Liver (tissue), 9 donors: ENCODE data around the gene C1QTNF12. TPM values are rescaled to one million over a fixed set of nuclear protein-coding genes. Genes with fewer than 3 reads are reported as not detected.

ENCODE experiments used
- DNase-seq: peaks from one replicate; pipeline ENCODE4 v3.0.0-alpha.2; 2017; ENCODE audit warnings: low spot score
- H3K27ac ChIP-seq, 2 donors: one replicate each; pipeline ENCODE4 v1.7.0; 2013; ENCODE audit warnings: inconsistent platforms in 2 of 2, low read length in 2 of 2, control low read depth in 1 of 2, low read depth in 1 of 2, mild to moderate bottlenecking in 1 of 2
- H3K27me3 ChIP-seq, 4 donors: one replicate each; pipeline versions ENCODE4 v1.6.1 to v1.7.0; 2013; ENCODE audit warnings: low read length in 3 of 4, inconsistent platforms in 1 of 4, mild to moderate bottlenecking in 1 of 4, moderate library complexity in 1 of 4; ENCODE audit not compliant: control insufficient read depth in 4 of 4, insufficient read depth in 4 of 4
- H3K36me3 ChIP-seq, 4 donors: one replicate each; pipeline versions ENCODE4 v1.6.1 to v1.7.0; 2013; ENCODE audit warnings: low read length in 3 of 4, mild to moderate bottlenecking in 3 of 4, low read depth in 1 of 4, moderate library complexity in 1 of 4; ENCODE audit not compliant: control insufficient read depth in 4 of 4, insufficient read depth in 3 of 4
- H3K4me1 ChIP-seq, 4 donors: one replicate each; pipeline versions ENCODE4 v1.6.1 to v1.7.0; 2013; ENCODE audit warnings: low read length in 3 of 4, mild to moderate bottlenecking in 3 of 4, moderate library complexity in 1 of 4; ENCODE audit not compliant: control insufficient read depth in 4 of 4, insufficient read depth in 4 of 4
- H3K4me3 ChIP-seq, 3 donors: one replicate each; pipeline versions ENCODE4 v1.6.1 to v1.7.0; 2013; ENCODE audit warnings: low read length in 3 of 3, control low read depth in 1 of 3, low read depth in 1 of 3, mild to moderate bottlenecking in 1 of 3
- H3K9ac ChIP-seq, 2 donors: one replicate each; pipeline ENCODE4 v1.7.0; 2013; ENCODE audit warnings: low read length in 2 of 2, mild to moderate bottlenecking in 2 of 2, moderate library complexity in 2 of 2, control low read depth in 1 of 2, low read depth in 1 of 2
- H3K9me3 ChIP-seq, 4 donors: one replicate each; pipeline versions ENCODE4 v1.6.1 to v1.7.0; 2013; ENCODE audit warnings: low read length in 3 of 4; ENCODE audit not compliant: control insufficient read depth in 4 of 4
- EGR1 ChIP-seq, 2 donors: IDR thresholded peaks; 2 replicates each; pipeline ENCODE4 v1.6.1; 2016 to 2018; ENCODE audit warnings: antibody characterized with exemption in 2 of 2, low read depth in 2 of 2
- GABPA ChIP-seq, 2 donors: IDR thresholded peaks in 1 of 2; conservative IDR thresholded peaks in 1 of 2; 2 replicates each; pipeline ENCODE4 v1.6.1; 2016; ENCODE audit warnings: antibody characterized with exemption in 2 of 2, mild to moderate bottlenecking in 1 of 2, moderate library complexity in 1 of 2
- HNF4G ChIP-seq: IDR thresholded peaks from 2 replicates; pipeline ENCODE4 v1.6.1; 2016; ENCODE audit warnings: antibody characterized with exemption
- JUND ChIP-seq, 2 donors: IDR thresholded peaks; 2 replicates each; pipeline ENCODE4 v1.6.1; 2016; ENCODE audit warnings: antibody characterized with exemption in 2 of 2
- MAX ChIP-seq: IDR thresholded peaks from 2 replicates; pipeline ENCODE4 v1.6.1; 2016; ENCODE audit warnings: antibody characterized with exemption
- NR2F2 ChIP-seq: IDR thresholded peaks from 2 replicates; pipeline ENCODE4 v1.6.1; 2016; ENCODE audit warnings: antibody characterized with exemption
- RAD21 ChIP-seq, 2 donors: IDR thresholded peaks; 2 replicates each; pipeline ENCODE4 v1.6.1; 2016; ENCODE audit warnings: antibody characterized with exemption in 2 of 2, mild to moderate bottlenecking in 2 of 2
- REST ChIP-seq: IDR thresholded peaks from 2 replicates; pipeline ENCODE4 v1.6.1; 2016; ENCODE audit warnings: antibody characterized with exemption, mild to moderate bottlenecking
- RXRA ChIP-seq, 2 donors: IDR thresholded peaks; 2 replicates each; pipeline ENCODE4 v1.6.1; 2017 to 2018; ENCODE audit warnings: antibody characterized with exemption in 2 of 2, mild to moderate bottlenecking in 1 of 2
- TAF1 ChIP-seq: conservative IDR thresholded peaks from 2 replicates; pipeline ENCODE4 v1.6.1; 2016; ENCODE audit warnings: antibody characterized with exemption, mild to moderate bottlenecking
- YY1 ChIP-seq: IDR thresholded peaks from 2 replicates; pipeline ENCODE4 v1.6.1; 2016; ENCODE audit warnings: antibody characterized with exemption, mild to moderate bottlenecking
- WGBS: extraction: QIAGEN DNeasy Blood & Tissue Kit; methylation state at CpG from one replicate; pipeline ENCODE4 v1.1.7; 2013; 5-methylcytosine and 5-hydroxymethylcytosine counted together
- polyA plus RNA-seq, 2 donors: library from polyadenylated mRNA; stranded (reverse) in 1 of 2; unstranded in 1 of 2; fragments of 200-250 nt in 1 of 2; fragments of >200 nt in 1 of 2; fragmentation: Nextera tagmentation in 1 of 2; extraction: Ambion mirVana in 1 of 2; gene quantifications; one replicate each; pipeline versions ENCODE4 v1.2.1 to v1.2.3, GENCODE V29; 2013 to 2015
- total RNA-seq, 2 donors: library from RNA; depleted of rRNA; stranded (reverse); fragments of >200 nt; gene quantifications; one replicate each; pipeline ENCODE4 v1.2.3, GENCODE V29; 2014
- TF ChIP-seq, protein P1 (sequence below): fragments of 150-350 bp; IDR thresholded peaks from 2 replicates; pipeline ENCODE4 v1.5.1; 2017; ENCODE audit warnings: improper control_type of control experiment, low read depth, low read length; ENCODE audit not compliant: missing input control
- TF ChIP-seq, protein P2 (sequence below): IDR thresholded peaks from 2 replicates; pipeline ENCODE4 v1.6.1; 2016; ENCODE audit warnings: antibody characterized with exemption
- donor health status: healthy.
- donor health status: healthy.
- donor health status: healthy.
- donor health status: healthy.
- donor health status: healthy.

C1QTNF12 gene
- total and polyA plus RNA-seq, 4 donors: 0.39 to 0.40 TPM; not detected in 2

DNA sequence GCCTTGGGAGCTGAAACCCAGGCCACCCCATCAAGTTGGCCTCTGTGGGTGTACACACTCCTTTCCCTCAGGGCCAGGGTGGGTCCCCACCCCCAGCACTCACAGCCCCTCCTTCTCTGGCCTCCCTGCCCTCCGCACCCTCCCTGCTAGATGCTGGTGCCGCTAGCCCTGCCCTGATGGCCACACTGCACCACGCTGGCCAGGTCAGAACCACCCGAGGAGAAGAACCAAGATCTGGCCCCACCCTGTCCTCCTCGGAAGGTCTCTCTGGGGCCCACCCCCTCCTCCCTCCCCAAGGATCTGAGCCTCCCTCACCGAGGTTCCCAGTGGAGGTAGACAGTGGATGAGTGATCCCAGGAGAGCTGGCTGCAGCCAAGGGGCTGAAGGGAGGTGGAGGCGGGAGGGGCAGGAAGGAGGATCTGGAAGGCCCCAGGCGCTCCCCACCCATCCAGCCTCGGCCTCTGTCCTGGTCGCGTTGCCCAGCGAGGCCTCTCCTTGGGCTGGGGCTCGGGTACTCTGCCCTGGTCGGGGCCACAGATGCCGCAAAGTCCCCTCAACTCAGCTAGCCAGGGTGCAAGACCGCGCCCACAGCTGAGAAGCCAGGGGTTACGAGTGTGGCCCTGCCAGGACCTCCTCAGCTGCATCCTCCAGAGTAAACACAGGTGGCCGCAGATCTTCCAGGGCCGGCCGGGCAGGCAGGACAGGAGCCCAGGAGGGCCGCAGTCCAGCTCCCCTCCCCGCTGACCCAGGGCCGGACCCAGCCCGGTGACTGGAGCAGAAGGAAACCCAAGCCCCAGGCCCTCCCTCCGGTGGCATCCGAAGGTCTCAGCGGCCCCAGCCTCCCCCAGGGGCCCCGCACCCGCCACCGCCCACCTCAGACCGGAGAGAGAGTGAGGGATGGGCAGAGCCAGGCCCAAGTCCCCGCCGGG lies 9.3 kb downstream of the C1QTNF12 start:
- Histone ChIP-seq H3K9ac (no peak overlapping the region), H3K27ac (no peak overlapping the region), H3K27me3 (no peaks in the 10 kb centered on the region), H3K9me3 (no peaks in the 10 kb centered on the region), H3K36me3 (no peaks in the 10 kb centered on the region), H3K4me1 (peaks cover 9 to 34% (median 22%) of the 10 kb centered on the region in 4 donors), H3K4me3 (no peak overlapping the region)
- TF ChIP-seq NR2F2: no peak
- TF ChIP-seq MAX: no peak
- TF ChIP-seq, protein P1, sequence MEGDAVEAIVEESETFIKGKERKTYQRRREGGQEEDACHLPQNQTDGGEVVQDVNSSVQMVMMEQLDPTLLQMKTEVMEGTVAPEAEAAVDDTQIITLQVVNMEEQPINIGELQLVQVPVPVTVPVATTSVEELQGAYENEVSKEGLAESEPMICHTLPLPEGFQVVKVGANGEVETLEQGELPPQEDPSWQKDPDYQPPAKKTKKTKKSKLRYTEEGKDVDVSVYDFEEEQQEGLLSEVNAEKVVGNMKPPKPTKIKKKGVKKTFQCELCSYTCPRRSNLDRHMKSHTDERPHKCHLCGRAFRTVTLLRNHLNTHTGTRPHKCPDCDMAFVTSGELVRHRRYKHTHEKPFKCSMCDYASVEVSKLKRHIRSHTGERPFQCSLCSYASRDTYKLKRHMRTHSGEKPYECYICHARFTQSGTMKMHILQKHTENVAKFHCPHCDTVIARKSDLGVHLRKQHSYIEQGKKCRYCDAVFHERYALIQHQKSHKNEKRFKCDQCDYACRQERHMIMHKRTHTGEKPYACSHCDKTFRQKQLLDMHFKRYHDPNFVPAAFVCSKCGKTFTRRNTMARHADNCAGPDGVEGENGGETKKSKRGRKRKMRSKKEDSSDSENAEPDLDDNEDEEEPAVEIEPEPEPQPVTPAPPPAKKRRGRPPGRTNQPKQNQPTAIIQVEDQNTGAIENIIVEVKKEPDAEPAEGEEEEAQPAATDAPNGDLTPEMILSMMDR: no peak
- no peak for TF ChIP-seq RAD21 (IDR thresholded peaks at IDR 0.05)
- TF ChIP-seq, protein P2, sequence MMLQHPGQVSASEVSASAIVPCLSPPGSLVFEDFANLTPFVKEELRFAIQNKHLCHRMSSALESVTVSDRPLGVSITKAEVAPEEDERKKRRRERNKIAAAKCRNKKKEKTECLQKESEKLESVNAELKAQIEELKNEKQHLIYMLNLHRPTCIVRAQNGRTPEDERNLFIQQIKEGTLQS: no peak
- TF ChIP-seq TAF1: no peak
- no peak for TF ChIP-seq GABPA (IDR thresholded peaks at IDR 0.05 in 1 of 2, conservative IDR thresholded peaks at IDR 0.05 in 1 of 2)
- TF ChIP-seq REST: no peak
- TF ChIP-seq YY1: no peak
- no peak for TF ChIP-seq EGR1 (IDR thresholded peaks at IDR 0.05; ENCODE audit: low read depth in 2 of 2)
- TF ChIP-seq HNF4G: no peak
- WGBS: 46% methylated on average over 34 of the region's 34 CpGs
- no peak for DNase-seq

DNA sequence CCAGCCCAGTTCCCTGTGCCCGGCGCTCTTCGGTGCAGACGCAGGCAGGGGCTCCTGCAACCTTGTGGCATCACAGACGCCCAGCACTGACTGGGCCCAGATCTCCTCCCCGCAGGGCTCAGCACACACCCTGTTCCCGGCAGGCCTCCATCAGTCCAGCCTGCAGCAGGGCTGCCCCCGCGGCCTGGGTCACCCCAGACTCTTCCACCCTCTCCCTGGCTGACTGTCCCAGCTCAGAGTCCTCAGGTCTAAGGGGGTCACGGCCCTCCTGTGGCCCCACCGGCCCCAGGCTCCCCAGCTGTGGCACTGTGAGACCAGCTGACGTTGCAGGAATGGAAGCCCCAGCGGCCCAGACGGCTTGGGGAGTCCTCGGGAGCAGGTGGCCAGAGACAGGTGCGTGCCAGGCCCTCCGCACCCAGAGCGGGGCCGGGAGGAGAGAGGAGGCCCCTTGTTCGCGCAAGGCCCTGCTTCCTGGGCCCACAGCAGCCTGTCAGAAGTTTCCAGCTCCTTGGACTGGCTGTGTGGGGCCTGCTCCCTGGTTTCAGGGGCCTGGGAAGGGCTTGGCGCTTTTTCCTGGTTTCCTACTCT lies 10.3 kb downstream of the C1QTNF12 start:
- H3K9me3 ChIP-seq: no peaks in the 10 kb centered on the region
- no peak overlapping the region for H3K4me3 ChIP-seq
- H3K36me3 ChIP-seq: no peaks in the 10 kb centered on the region
- H3K27me3 ChIP-seq: no peaks in the 10 kb centered on the region
- peaks cover 9 to 34% (median 23%) of the 10 kb centered on the region in 4 donors for H3K4me1 ChIP-seq
- no peak overlapping the region for H3K9ac ChIP-seq
- WGBS: 83% methylated on average over 22 of the region's 22 CpGs
- no peak overlapping the region for H3K27ac ChIP-seq
- DNase-seq: no peak
- TF ChIP-seq TAF1 (no peak), JUND (IDR thresholded peaks at IDR 0.05) (no peak), NR2F2 (no peak), RXRA (IDR thresholded peaks at IDR 0.05) (no peak)
- TF ChIP-seq, protein P2: no peak
